ENCODE measurements around the gene ACBD6. TPM values are rescaled to one million over a fixed set of nuclear protein-coding genes. Genes with fewer than 3 reads are reported as not detected.

The ACBD6 gene
- total and polyA plus RNA-seq, 8 donors, result 15.0 to 25.1 (median 18.6) TPM

GRCh38 chr1:180267211-180267561 lies 235.2 kb downstream of the ACBD6 start:
- Histone ChIP-seq H3K9me3 (no peaks in the 10 kb centered on the region), H3K27me3 (no peaks in the 10 kb centered on the region), H3K36me3 (no peaks in the 10 kb centered on the region), H3K4me1 (peaks cover 0 to 9% (median 0%) of the 10 kb centered on the region in 3 donors), H3K27ac (no peak overlapping the region), H3K4me3 (no peak overlapping the region)
- no peak for TF ChIP-seq CTCF (IDR thresholded peaks at IDR 0.05)
- DNase-seq, result peak in 1 of 6 donors; percentile 56
- intact Hi-C loops (cut with DNase I), result no loop called here
- 88 to 93% methylated on average over 12 of the region's 12 CpGs for WGBS, 2 donors
- no peak for FAIRE-seq
- ATAC-seq, result no peak

GRCh38 chr1:180266275-180267210 lies 235.8 kb downstream of the ACBD6 start:
- no peaks in the 10 kb centered on the region for H3K36me3 ChIP-seq
- H3K4me1 ChIP-seq, result peaks cover 0 to 9% (median 0%) of the 10 kb centered on the region in 3 donors
- no peak for ATAC-seq
- no peaks in the 10 kb centered on the region for H3K27me3 ChIP-seq
- no peak for TF ChIP-seq CTCF (IDR thresholded peaks at IDR 0.05)
- intact Hi-C loops (cut with DNase I), result no loop called here
- H3K27ac ChIP-seq, result no peak overlapping the region
- 80 to 82% methylated on average over 28 of the region's 28 CpGs for WGBS, 2 donors
- H3K9me3 ChIP-seq, result no peaks in the 10 kb centered on the region
- FAIRE-seq, result no peak
- peak in 1 of 6 donors; percentile 49 for DNase-seq
- no peak overlapping the region for H3K4me3 ChIP-seq

- intact Hi-C loops (cut with DNase I), result no loop called here
- H3K36me3 ChIP-seq, result no peaks in the 10 kb centered on the region
- no peak overlapping the region for H3K27ac ChIP-seq
- H3K27me3 ChIP-seq, result no peaks in the 10 kb centered on the region
- no peak overlapping the region for H3K4me3 ChIP-seq
- TF ChIP-seq CTCF (IDR thresholded peaks at IDR 0.05), result no peak
- 52 to 63% methylated on average over 4 of the region's 4 CpGs for WGBS, 2 donors
- ATAC-seq (peak in 2 of 4 donors; percentile 17 to 26), FAIRE-seq (no peak), DNase-seq (peak in 1 of 6 donors; percentile 21)
- H3K4me1 ChIP-seq, result peaks cover 0 to 5% (median 0%) of the 10 kb centered on the region in 3 donors
- no peaks in the 10 kb centered on the region for H3K9me3 ChIP-seq
These were observed 236.5 kb downstream of the ACBD6 start for GRCh38 chr1:180265871-180266270.

GRCh38 chr1:180265201-180265600 lies 237.2 kb downstream of the ACBD6 start:
- no peak overlapping the region for H3K4me3 ChIP-seq
- DNase-seq (no peak), FAIRE-seq (no peak), ATAC-seq (no peak)
- no peak for TF ChIP-seq CTCF (IDR thresholded peaks at IDR 0.05)
- no peaks in the 10 kb centered on the region for H3K9me3 ChIP-seq
- intact Hi-C loops (cut with DNase I), result no loop called here
- 58 to 65% methylated on average over 9 of the region's 9 CpGs for WGBS, 2 donors
- H3K27ac ChIP-seq, result no peak overlapping the region
- H3K27me3 ChIP-seq, result no peaks in the 10 kb centered on the region
- no peaks in the 10 kb centered on the region for H3K36me3 ChIP-seq
- H3K4me1 ChIP-seq, result no peaks in the 10 kb centered on the region

GRCh38 chr1:180264595-180264994 lies 237.8 kb downstream of the ACBD6 start:
- TF ChIP-seq CTCF (IDR thresholded peaks at IDR 0.05), result no peak
- H3K36me3 ChIP-seq, result no peaks in the 10 kb centered on the region
- no peaks in the 10 kb centered on the region for H3K4me1 ChIP-seq
- intact Hi-C loops (cut with DNase I), result no loop called here
- DNase-seq (no peak), FAIRE-seq (no peak), ATAC-seq (no peak)
- no peak overlapping the region for H3K27ac ChIP-seq
- 58 to 59% methylated on average over 2 of the region's 2 CpGs for WGBS, 2 donors
- no peaks in the 10 kb centered on the region for H3K27me3 ChIP-seq
- no peaks in the 10 kb centered on the region for H3K9me3 ChIP-seq
- no peak overlapping the region for H3K4me3 ChIP-seq

Measured in pancreas (tissue), 10 donors.